Activated CD4-positive, alpha-beta T cell treated with anti-CD3 and anti-CD28 coated beads, Interleukin-2, amount 50 U/mL, for 48 hours (primary cell): ENCODE data around the gene CES4A.
"Not testable (repeated sequence)": the region's sequence is repeated elsewhere in the genome, so short reads cannot be mapped to it uniquely, and the experiment has no call there.

ENCODE experiments used
- DNase-seq, 2 experiments: peaks; one replicate each; pipeline ENCODE4 v3.0.0-alpha.2; 2020

Gene CES4A

GRCh38 chr16:66993558-66993957 is 5.2 kb downstream of the CES4A start:
- DNase-seq: not testable (repeated sequence)

- DNase-seq: no peak
These were observed 8.1 kb downstream of the CES4A start for GRCh38 chr16:66996324-66996982.

DNA sequence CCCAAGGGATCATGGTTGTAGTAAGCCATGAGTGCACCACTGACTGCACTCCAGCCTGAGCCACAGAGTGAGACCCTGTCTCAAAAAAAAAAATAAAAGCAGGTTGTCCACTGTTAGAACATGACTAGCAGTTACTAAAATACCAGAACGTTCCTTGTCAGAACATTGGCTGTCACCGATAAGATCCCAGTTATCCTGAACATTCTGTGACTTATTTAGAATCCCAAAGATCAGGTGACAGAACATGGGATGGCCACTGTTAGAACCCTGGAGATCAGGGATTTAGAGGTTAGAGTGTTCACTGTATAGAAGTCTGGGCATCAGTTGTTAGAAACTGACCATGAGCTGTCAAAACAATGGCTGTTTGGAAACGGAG is 8.6 kb downstream of the CES4A start:
- no peak for DNase-seq

DNA sequence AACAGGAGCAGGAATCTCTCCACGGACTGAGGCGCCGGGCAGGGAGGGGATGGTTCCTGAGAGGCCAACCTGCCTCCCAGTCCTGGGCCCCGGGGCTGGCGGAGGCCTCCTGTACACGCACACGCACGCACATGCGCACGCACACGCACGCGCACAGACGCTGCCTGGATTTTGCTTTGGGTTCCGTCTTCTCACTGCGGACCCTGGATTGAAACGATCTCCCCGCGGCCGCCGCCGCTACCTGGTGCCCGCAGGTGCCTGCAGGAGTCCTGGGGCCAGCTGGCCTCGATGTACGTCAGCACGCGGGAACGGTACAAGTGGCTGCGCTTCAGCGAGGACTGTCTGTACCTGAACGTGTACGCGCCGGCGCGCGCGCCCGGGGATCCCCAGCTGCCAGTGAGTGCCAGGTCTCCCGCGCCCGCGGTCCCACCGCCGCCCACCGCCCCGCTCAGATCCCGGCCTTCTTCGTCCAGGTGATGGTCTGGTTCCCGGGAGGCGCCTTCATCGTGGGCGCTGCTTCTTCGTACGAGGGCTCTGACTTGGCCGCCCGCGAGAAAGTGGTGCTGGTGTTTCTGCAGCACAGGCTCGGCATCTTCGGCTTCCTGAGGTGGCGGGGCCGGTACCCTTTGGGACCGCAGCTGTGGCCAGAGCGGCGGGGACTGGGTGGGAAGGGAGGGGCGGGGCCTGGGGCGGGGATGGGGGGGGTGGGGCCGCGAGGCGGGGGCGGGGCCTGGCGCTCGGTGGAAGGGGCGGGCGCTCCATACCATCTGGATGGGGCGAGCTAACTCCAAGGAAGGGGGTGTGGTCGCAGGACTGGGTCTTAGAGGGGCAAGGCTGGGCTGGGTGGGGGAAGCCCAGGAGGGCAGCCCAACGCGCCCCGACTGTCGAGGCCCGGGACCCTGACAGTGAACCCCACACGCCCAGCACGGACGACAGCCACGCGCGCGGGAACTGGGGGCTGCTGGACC is 12.3 kb downstream of the CES4A start:
- DNase-seq: peak; percentile 62 to 68

DNA sequence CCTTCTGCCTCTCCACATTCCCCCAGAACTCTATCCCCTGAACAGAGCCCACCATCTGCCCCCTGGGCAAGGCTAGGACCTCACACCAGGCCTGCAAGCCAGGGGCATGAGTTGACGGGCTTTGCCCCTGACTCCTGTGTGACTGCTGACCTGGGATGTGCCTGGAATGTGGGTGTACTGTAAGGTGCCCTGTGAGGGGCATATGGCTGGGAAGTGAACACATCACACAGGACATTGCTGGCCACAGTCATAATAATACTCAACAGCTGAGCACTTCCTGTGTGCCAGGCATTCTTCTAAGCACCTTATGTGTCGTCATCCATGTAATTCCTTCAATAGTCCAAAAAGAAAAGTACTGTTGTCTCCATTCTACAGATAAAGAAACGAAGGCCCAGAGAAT is 13.3 kb downstream of the CES4A start:
- no peak for DNase-seq

- DNase-seq: no peak
These were observed 18.7 kb downstream of the CES4A start for GRCh38 chr16:67006930-67007658.

- DNase-seq: no peak
These were observed 20.8 kb downstream of the CES4A start for GRCh38 chr16:67009158-67009557.

DNA sequence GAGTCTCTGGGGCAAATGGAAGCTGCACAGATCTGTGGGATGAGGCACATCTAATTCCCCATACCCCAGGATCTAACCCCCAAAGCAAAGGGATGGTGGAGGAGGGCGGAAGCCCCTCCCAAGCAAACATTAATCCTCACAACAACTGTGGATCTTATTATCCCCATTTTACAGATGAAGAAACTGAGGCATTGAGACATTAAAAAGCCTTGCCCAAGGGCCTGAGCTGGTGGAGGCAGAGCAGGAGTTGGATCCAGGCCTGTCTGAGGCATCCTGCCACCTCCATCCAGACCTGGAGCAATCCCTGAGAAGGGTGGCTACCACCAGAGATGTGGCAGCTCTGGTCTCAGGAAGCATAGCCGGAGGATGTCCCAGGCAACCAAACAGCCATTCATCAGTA is 22.9 kb downstream of the CES4A start:
- no peak for DNase-seq

DNA sequence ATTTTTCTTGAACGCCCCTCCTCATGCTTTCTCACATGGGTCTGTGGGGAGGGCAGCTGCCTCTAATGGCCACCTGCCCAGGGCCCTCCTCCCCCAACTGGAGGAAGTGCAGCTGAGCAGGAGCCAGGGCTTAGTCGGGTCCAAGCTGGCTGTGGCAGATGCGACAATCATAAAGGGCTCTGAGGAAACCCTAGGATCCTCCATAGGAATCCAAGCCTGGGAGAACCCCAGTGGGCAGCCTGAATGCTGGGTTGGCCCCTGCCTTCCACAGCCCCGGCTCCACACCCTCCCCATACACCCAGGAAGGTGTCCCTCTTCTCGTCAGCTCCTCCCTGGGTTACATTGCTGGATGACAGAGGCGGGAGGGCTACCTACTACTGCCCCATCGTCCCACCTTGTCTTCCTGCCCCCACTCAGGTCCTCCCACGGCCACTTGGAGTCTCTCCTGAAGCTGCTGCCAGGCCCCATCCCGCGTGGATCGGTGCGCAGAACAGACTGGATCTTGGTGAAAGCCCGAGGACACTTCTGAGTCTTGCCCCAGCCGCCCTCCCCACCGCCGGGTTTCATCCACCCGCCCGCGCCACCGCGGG is 24.9 kb downstream of the CES4A start:
- no peak for DNase-seq

DNA sequence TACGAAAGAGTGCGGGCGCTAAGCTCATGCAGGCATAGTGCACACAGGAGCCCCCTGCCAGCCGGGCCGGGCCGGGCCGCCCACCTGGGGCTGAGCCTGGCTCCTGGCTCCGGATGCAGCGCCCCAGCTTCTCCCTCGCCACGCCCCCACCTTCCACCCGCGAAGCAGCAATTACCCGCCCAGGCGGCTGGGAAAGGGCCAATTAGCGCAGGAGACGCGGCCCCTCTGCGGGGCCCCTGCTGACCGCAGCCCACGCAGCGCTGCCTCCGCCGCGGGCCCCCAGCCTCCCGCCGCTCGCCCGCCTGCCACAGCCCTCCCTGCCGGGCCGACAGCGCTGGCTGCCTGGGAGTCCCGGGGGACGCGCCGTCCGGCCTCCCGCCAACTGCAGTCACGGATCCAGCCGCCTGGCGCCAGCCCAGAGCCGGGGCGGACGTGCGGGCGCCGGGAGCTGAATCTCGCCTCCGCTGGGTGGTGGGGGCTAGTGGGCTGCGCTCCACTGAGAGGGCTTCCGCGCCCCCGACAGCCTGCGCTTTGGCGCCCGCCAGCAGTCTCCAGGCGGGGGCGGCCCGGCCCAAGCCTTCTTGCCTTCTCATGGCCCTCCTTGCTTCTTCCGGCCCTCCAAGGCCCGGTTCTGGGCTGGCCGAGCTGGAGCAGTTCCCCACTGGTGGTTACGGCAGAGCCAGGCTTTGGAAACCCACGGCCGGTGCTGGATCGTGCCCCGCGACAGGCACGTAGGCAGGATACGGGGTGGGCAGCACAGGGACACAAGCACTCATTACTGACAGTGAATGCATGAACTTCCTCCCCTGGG is 25.6 kb downstream of the CES4A start:
- peak; percentile 89 to 92 for DNase-seq

DNA sequence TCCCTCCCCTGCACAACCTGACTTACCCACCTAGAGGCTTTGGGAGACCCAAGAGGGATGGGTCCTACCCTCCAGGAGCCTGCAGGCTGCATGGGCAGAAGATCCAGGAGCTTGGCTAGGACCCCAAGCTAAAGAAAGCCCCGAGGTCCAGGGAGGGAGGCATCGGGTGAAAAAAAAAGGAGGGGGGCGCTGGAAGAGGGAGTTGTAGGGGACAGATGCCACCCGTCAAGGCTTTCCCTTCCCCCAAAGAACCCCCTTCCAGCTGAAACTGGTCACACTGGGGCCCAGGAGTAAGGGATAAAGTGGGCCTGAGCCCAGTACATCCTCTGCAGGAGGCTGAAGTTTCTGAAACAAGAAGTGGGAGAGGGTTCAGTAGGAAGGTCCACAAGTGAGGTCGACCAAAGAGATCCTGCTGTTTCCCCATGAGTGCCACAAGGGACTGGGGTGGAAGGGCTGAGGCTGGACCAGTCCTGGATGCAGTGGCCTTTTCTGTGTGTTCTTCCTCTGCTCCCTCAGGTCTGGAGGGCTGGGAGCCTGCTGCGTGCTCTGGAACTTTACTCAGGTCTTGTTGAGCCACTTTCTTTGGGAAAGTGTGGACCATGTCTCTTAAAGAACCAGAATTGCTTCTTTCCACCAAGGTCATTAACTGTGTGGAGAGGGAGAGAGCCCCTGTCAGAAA is 26.4 kb downstream of the CES4A start:
- no peak for DNase-seq

DNA sequence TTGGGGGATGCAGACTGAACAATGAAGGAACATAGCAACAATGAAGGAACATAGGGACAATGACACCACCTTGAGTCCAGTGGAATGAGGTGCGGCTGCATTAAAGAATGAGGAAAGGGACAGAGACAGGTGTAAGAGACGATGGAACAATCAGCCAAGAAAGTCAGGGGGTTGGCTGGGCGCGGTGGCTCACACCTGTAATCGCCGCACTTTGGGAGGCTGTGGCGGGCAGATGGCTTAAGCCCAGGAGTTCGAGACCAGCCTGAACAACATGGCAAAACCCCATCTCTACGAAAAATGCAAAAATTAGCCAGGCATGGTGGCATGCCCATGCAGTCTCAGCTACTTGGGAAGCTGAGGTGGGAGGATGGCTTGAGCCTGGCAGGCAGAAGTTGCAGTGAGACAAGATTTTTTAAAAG is 26.9 kb downstream of the CES4A start:
- no peak for DNase-seq

GRCh38 chr16:67016143-67016542 is 27.8 kb downstream of the CES4A start:
- DNase-seq: no peak

- no peak for DNase-seq
These were observed 28.5 kb downstream of the CES4A start for GRCh38 chr16:67016681-67017420.

DNA sequence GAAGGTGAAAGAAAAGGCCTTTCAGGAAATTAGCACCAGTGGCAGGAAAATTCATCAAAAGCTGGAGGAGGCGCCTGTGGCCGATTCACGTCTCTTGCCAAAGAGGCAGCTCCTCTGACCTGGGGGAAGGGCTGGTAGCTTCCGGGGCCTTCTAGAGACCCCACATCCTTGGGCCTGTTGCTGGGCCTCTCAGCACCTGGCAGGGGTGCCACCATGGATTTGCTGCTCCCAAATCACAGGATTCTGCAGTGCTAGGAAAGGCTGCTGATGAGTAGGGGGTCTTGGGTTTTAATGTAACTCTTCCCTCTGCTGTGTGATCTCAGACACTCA is 29.0 kb downstream of the CES4A start:
- no peak for DNase-seq

GRCh38 chr16:67017810-67018488 is 29.6 kb downstream of the CES4A start:
- peak; percentile 91 to 94 for DNase-seq

DNA sequence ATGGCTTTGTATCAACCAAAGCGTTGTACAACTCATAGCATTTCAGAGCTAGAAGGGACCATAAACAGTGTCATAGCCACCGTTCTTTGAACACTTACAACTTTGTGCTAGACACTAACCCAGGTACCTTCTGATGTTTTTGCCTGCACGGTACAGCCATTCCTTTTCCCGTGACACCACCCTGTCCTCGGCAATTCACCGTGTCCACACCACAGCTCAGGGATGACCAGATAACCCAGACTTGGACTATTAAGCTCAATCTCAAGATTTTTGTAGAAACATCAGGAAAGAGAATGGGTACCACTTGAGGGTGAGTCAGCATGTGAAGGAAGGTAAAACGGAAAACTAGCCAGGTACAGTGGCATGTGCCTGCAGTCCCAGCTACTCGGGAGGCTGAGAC is 30.8 kb downstream of the CES4A start:
- DNase-seq: no peak

- DNase-seq: peak in 1 of 2 experiments; percentile 1
These were observed 32.9 kb downstream of the CES4A start for GRCh38 chr16:67021321-67021720.

GRCh38 chr16:67022531-67023214 is 34.3 kb downstream of the CES4A start:
- no peak for DNase-seq

- DNase-seq: no peak
These were observed 35.3 kb downstream of the CES4A start for GRCh38 chr16:67023689-67024088.
